Psoas muscle (tissue), 8 donors: Measurements from ENCODE around the gene AUTS2. TPM values are rescaled to one million over a fixed set of nuclear protein-coding genes. Genes with fewer than 3 reads are reported as not detected.

Experiments used
- ATAC-seq, 4 donors: fragments of 200-7000 bp; cut with Tn5 transposase; one replicate each; pipeline ENCODE4 v1.9.1; 2020; ENCODE audit warnings: moderate library complexity in 3 of 4, mild to moderate bottlenecking in 2 of 4
- DNase-seq, 2 donors: peaks; one replicate each; pipeline ENCODE4 v3.0.0-alpha.2; 2020
- H3K27ac ChIP-seq: fragments of 200-600 bp; one replicate; pipeline ENCODE4 v1.8.0; 2022
- H3K27me3 ChIP-seq, 3 donors: fragments of 200-600 bp in 1 of 3; one replicate each; pipeline versions ENCODE4 v1.6.1 to v1.8.0; 2013 to 2022; ENCODE audit warnings: low read length in 2 of 3, mild to moderate bottlenecking in 2 of 3, moderate library complexity in 1 of 3; ENCODE audit not compliant: insufficient read depth in 3 of 3
- H3K36me3 ChIP-seq, 2 donors: fragments of 200-600 bp in 1 of 2; one replicate each; pipeline versions ENCODE4 v1.6.1 to v1.8.0; 2013 to 2022; ENCODE audit warnings: low read depth in 1 of 2, mild to moderate bottlenecking in 1 of 2, moderate library complexity in 1 of 2; ENCODE audit not compliant: insufficient read depth in 1 of 2
- H3K4me1 ChIP-seq: fragments of 200-600 bp; one replicate; pipeline ENCODE4 v1.8.0; 2022
- H3K4me3 ChIP-seq: fragments of 200-600 bp; one replicate; pipeline ENCODE4 v1.8.0; 2022; ENCODE audit warnings: mild to moderate bottlenecking
- H3K9me3 ChIP-seq: fragments of 200-600 bp; one replicate; pipeline ENCODE4 v1.8.0; 2022
- CTCF ChIP-seq: fragments of 200-600 bp; IDR thresholded peaks from one replicate; pipeline ENCODE4 v1.8.0; 2022; ENCODE audit warnings: antibody characterized with exemption
- WGBS, 3 donors: extraction: QIAGEN DNeasy Blood & Tissue Kit; methylation state at CpG; one replicate each; pipeline versions ENCODE4 v1.1.6 to v1.1.7; 2013; 5-methylcytosine and 5-hydroxymethylcytosine counted together
- intact Hi-C, 2 donors: fragments of 100-400 bp; cut with DNase I; formaldehyde crosslinking; loops; one replicate each; pipeline versions ENCODE4 v1.11.0 to v1.14.2; 2022
- polyA plus RNA-seq, 3 donors: library from polyadenylated mRNA; stranded (reverse); fragments of 200-250 nt; gene quantifications; one replicate each; pipeline ENCODE4 v1.2.3, GENCODE V29; 2013
- total RNA-seq, 4 donors: library from RNA; stranded (reverse); fragmentation: NEBNext Ultra II Directional in 2 of 4; extraction: Animal tissue kit (Norgen Biotek cat#: 25700) in 2 of 4; gene quantifications; one replicate each; pipeline versions ENCODE4 v1.2.1 to v1.2.4, GENCODE V29; 2021 to 2023
- donor health status: healthy with polysubstance abuse.
- donor health status: DM: no; HTN: no; CAD: no; lungs with moderate emphysema.
- donor health status: Bipolar disorder and iron deficiency.
- donor health status: healthy.
- donor health status: DM: yes; HTN: yes; CAD: no.
- donor health status: DM: no; HTN: no; CAD: no.
- donor health status: DM: no; HTN: no; CAD: no.
- donor health status: DM: yes; HTN: yes; CAD: no.

AUTS2 gene
- total and polyA plus RNA-seq, 7 donors = 5.0 to 33.5 (median 14.3) TPM

- H3K4me1 ChIP-seq = peaks cover 9% of the 10 kb centered on the region
- H3K36me3 ChIP-seq = no peaks in the 10 kb centered on the region
- no peak for TF ChIP-seq CTCF
- WGBS, 3 donors = 76 to 94% (median 93%) methylated on average over 5 of the region's 5 CpGs
- H3K27ac ChIP-seq = no peak overlapping the region
- H3K4me3 ChIP-seq = no peak overlapping the region
- intact Hi-C loops = no loop called here
- ATAC-seq = no peak
- DNase-seq = no peak
- H3K9me3 ChIP-seq = no peaks in the 10 kb centered on the region
- H3K27me3 ChIP-seq = no peaks in the 10 kb centered on the region
These were observed 219.8 kb downstream of the AUTS2 start for GRCh38 chr7:69817841-69818635.

- no peak overlapping the region for H3K4me3 ChIP-seq
- H3K27me3 ChIP-seq = no peaks in the 10 kb centered on the region
- no peaks in the 10 kb centered on the region for H3K9me3 ChIP-seq
- peaks cover 9% of the 10 kb centered on the region for H3K4me1 ChIP-seq
- ATAC-seq (no peak), DNase-seq (no peak)
- TF ChIP-seq CTCF = no peak
- intact Hi-C loops = no loop called here
- 69 to 81% (median 75%) methylated on average over 7 of the region's 7 CpGs for WGBS, 3 donors
- H3K27ac ChIP-seq = no peak overlapping the region
- H3K36me3 ChIP-seq = no peaks in the 10 kb centered on the region
These were observed 220.5 kb downstream of the AUTS2 start for GRCh38 chr7:69818636-69819332.

GRCh38 chr7:69819333-69819705, 221.0 kb downstream of the AUTS2 start:
- no peaks in the 10 kb centered on the region for H3K36me3 ChIP-seq
- WGBS, 3 donors = 66 to 75% (median 74%) methylated on average over 4 of the region's 4 CpGs
- ATAC-seq = no peak
- H3K27me3 ChIP-seq = no peaks in the 10 kb centered on the region
- intact Hi-C loops = no loop called here
- H3K4me1 ChIP-seq = peaks cover 7% of the 10 kb centered on the region
- TF ChIP-seq CTCF = no peak
- no peak for DNase-seq
- no peaks in the 10 kb centered on the region for H3K9me3 ChIP-seq
- H3K4me3 ChIP-seq = no peak overlapping the region
- no peak overlapping the region for H3K27ac ChIP-seq

GRCh38 chr7:69820479-69821192, 222.4 kb downstream of the AUTS2 start:
- Histone ChIP-seq H3K4me3 (no peak overlapping the region), H3K27ac (no peak overlapping the region), H3K27me3 (no peaks in the 10 kb centered on the region), H3K9me3 (no peaks in the 10 kb centered on the region), H3K4me1 (peaks cover 8% of the 10 kb centered on the region), H3K36me3 (no peaks in the 10 kb centered on the region)
- no peak for TF ChIP-seq CTCF
- intact Hi-C loops = no loop called here
- DNase-seq (no peak), ATAC-seq (no peak)
- 72 to 95% (median 91%) methylated on average over 3 of the region's 3 CpGs for WGBS, 3 donors
